Psoas muscle (tissue), 8 donors: ENCODE data around the gene IMPG1. TPM values are rescaled to one million over a fixed set of nuclear protein-coding genes. Genes with fewer than 3 reads are reported as not detected.

Experiments used
- ATAC-seq, 4 donors: fragments of 200-7000 bp; cut with Tn5 transposase; one replicate each; pipeline ENCODE4 v1.9.1; 2020; ENCODE audit warnings: moderate library complexity in 3 of 4, mild to moderate bottlenecking in 2 of 4
- DNase-seq, 2 donors: peaks; one replicate each; pipeline ENCODE4 v3.0.0-alpha.2; 2020
- H3K27ac ChIP-seq: fragments of 200-600 bp; one replicate; pipeline ENCODE4 v1.8.0; 2022
- H3K27me3 ChIP-seq, 3 donors: fragments of 200-600 bp in 1 of 3; one replicate each; pipeline versions ENCODE4 v1.6.1 to v1.8.0; 2013 to 2022; ENCODE audit warnings: low read length in 2 of 3, mild to moderate bottlenecking in 2 of 3, moderate library complexity in 1 of 3; ENCODE audit not compliant: insufficient read depth in 3 of 3
- H3K36me3 ChIP-seq, 2 donors: fragments of 200-600 bp in 1 of 2; one replicate each; pipeline versions ENCODE4 v1.6.1 to v1.8.0; 2013 to 2022; ENCODE audit warnings: low read depth in 1 of 2, mild to moderate bottlenecking in 1 of 2, moderate library complexity in 1 of 2; ENCODE audit not compliant: insufficient read depth in 1 of 2
- H3K4me1 ChIP-seq: fragments of 200-600 bp; one replicate; pipeline ENCODE4 v1.8.0; 2022
- H3K4me3 ChIP-seq: fragments of 200-600 bp; one replicate; pipeline ENCODE4 v1.8.0; 2022; ENCODE audit warnings: mild to moderate bottlenecking
- H3K9me3 ChIP-seq: fragments of 200-600 bp; one replicate; pipeline ENCODE4 v1.8.0; 2022
- WGBS, 3 donors: extraction: QIAGEN DNeasy Blood & Tissue Kit; methylation state at CpG; one replicate each; pipeline versions ENCODE4 v1.1.6 to v1.1.7; 2013; 5-methylcytosine and 5-hydroxymethylcytosine counted together
- intact Hi-C, 2 donors: fragments of 100-400 bp; cut with DNase I; formaldehyde crosslinking; loops; one replicate each; pipeline versions ENCODE4 v1.11.0 to v1.14.2; 2022
- polyA plus RNA-seq, 3 donors: library from polyadenylated mRNA; stranded (reverse); fragments of 200-250 nt; gene quantifications; one replicate each; pipeline ENCODE4 v1.2.3, GENCODE V29; 2013
- total RNA-seq, 4 donors: library from RNA; stranded (reverse); fragmentation: NEBNext Ultra II Directional in 2 of 4; extraction: Animal tissue kit (Norgen Biotek cat#: 25700) in 2 of 4; gene quantifications; one replicate each; pipeline versions ENCODE4 v1.2.1 to v1.2.4, GENCODE V29; 2021 to 2023
- TF ChIP-seq, protein P1 (sequence below): fragments of 200-600 bp; IDR thresholded peaks from one replicate; pipeline ENCODE4 v1.8.0; 2022; ENCODE audit warnings: antibody characterized with exemption
- donor health status: healthy with polysubstance abuse.
- donor health status: DM: no; HTN: no; CAD: no; lungs with moderate emphysema.
- donor health status: Bipolar disorder and iron deficiency.
- donor health status: healthy.
- donor health status: DM: yes; HTN: yes; CAD: no.
- donor health status: DM: no; HTN: no; CAD: no.
- donor health status: DM: no; HTN: no; CAD: no.
- donor health status: DM: yes; HTN: yes; CAD: no.

The IMPG1 gene
- total and polyA plus RNA-seq, 7 donors = not detected

- H3K27me3 ChIP-seq = no peaks in the 10 kb centered on the region
- DNase-seq = no peak
- intact Hi-C loops = loop anchor here in 1 of 2 donors (5.0 kb wide), 1 partner anchor 1564 kb away; no protein-coding TSS in a partner anchor
- H3K4me1 ChIP-seq = no peaks in the 10 kb centered on the region
- no peak overlapping the region for H3K4me3 ChIP-seq
- 13 to 16% (median 14%) methylated on average over 5 of the region's 5 CpGs for WGBS, 3 donors
- no peak overlapping the region for H3K27ac ChIP-seq
- H3K9me3 ChIP-seq = no peaks in the 10 kb centered on the region
- TF ChIP-seq, protein P1, sequence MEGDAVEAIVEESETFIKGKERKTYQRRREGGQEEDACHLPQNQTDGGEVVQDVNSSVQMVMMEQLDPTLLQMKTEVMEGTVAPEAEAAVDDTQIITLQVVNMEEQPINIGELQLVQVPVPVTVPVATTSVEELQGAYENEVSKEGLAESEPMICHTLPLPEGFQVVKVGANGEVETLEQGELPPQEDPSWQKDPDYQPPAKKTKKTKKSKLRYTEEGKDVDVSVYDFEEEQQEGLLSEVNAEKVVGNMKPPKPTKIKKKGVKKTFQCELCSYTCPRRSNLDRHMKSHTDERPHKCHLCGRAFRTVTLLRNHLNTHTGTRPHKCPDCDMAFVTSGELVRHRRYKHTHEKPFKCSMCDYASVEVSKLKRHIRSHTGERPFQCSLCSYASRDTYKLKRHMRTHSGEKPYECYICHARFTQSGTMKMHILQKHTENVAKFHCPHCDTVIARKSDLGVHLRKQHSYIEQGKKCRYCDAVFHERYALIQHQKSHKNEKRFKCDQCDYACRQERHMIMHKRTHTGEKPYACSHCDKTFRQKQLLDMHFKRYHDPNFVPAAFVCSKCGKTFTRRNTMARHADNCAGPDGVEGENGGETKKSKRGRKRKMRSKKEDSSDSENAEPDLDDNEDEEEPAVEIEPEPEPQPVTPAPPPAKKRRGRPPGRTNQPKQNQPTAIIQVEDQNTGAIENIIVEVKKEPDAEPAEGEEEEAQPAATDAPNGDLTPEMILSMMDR = peak; percentile 78
- H3K36me3 ChIP-seq = peaks cover 0 to 10% of the 10 kb centered on the region in 2 donors
- peak in 2 of 4 donors; percentile 43 to 65 for ATAC-seq
These were observed 179.2 kb downstream of the IMPG1 start for GRCh38 chr6:75893058-75893775.

GRCh38 chr6:75892384-75892783 lies 180.1 kb downstream of the IMPG1 start:
- no peak overlapping the region for H3K27ac ChIP-seq
- intact Hi-C loops = loop anchor here in 1 of 2 donors (5.0 kb wide), 1 partner anchor 1565 kb away; no protein-coding TSS in a partner anchor
- no peak for ATAC-seq
- H3K4me3 ChIP-seq = no peak overlapping the region
- H3K27me3 ChIP-seq = no peaks in the 10 kb centered on the region
- H3K9me3 ChIP-seq = no peaks in the 10 kb centered on the region
- peaks cover 0 to 10% of the 10 kb centered on the region in 2 donors for H3K36me3 ChIP-seq
- 87 to 89% (median 88%) methylated on average over 8 of the region's 8 CpGs for WGBS, 3 donors
- no peaks in the 10 kb centered on the region for H3K4me1 ChIP-seq
- DNase-seq = no peak
- TF ChIP-seq, protein P1 = no peak

DNA sequence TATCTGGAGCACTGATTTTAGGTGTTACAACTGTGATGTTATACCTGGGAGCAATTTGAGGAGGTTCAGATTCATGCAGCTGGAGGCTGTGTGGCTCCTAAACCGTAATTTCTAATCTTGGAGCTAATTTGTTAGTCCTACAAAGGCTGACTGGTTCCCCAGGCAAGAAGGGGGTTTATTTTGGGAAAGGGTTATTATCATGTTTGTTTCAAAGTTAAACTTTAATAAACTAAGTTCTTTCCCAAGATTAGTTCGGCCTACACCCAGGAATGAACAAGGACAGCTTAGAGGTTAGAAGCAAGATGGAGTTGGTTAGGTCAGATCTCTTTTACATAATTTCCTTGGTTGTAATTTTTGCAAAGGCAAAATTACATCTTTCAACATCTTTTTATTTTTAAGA lies 187.6 kb downstream of the IMPG1 start:
- TF ChIP-seq, protein P1 = no peak
- no peak for DNase-seq
- no peak for ATAC-seq
- H3K9me3 ChIP-seq = no peaks in the 10 kb centered on the region
- H3K27me3 ChIP-seq = no peaks in the 10 kb centered on the region
- no peaks in the 10 kb centered on the region for H3K4me1 ChIP-seq
- WGBS, 3 donors = 95 to 97% (median 97%) methylated on average over 2 of the region's 2 CpGs
- intact Hi-C loops = no loop called here
- H3K36me3 ChIP-seq = peaks cover 0 to 11% of the 10 kb centered on the region in 2 donors
- no peak overlapping the region for H3K4me3 ChIP-seq
- no peak overlapping the region for H3K27ac ChIP-seq

DNA sequence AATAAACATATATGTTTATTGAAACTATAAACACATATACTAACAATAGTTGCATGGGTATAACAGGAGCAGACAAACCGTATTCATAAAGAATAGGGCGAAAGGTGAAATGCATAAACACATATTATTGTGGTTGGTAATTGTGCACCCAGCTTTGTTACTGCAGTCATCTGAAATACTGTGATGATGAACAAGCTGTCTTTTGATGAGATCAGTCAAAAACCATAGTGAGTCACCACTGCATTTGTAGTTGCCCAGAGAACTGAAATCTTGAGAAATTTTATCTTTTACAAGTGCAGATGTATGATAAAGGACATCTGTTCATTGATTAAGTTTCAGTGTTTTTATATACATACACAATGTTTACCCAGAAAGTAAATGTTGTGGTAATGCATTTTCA lies 189.7 kb downstream of the IMPG1 start:
- Histone ChIP-seq H3K9me3 (no peaks in the 10 kb centered on the region), H3K27ac (no peak overlapping the region), H3K36me3 (peaks cover 0 to 14% of the 10 kb centered on the region in 2 donors), H3K4me1 (no peaks in the 10 kb centered on the region), H3K27me3 (no peaks in the 10 kb centered on the region), H3K4me3 (no peak overlapping the region)
- WGBS, 3 donors = 76 to 96% (median 95%) methylated on average over 2 of the region's 2 CpGs
- intact Hi-C loops = no loop called here
- TF ChIP-seq, protein P1 = no peak
- ATAC-seq (no peak), DNase-seq (no peak)

GRCh38 chr6:75880305-75880704 lies 192.2 kb downstream of the IMPG1 start:
- TF ChIP-seq, protein P1 = no peak
- no peaks in the 10 kb centered on the region for H3K27me3 ChIP-seq
- H3K36me3 ChIP-seq = peaks cover 0 to 7% of the 10 kb centered on the region in 2 donors
- H3K9me3 ChIP-seq = no peaks in the 10 kb centered on the region
- no peak overlapping the region for H3K27ac ChIP-seq
- no peak overlapping the region for H3K4me3 ChIP-seq
- ATAC-seq = no peak
- DNase-seq = no peak
- intact Hi-C loops = no loop called here
- WGBS, 3 donors = 93 to 98% (median 97%) methylated on average over 1 of the region's 1 CpG
- H3K4me1 ChIP-seq = no peaks in the 10 kb centered on the region
